ENCODE measurements around the gene FBN1.

GRCh38 chr15:48679952-48680351 lies 34.4 kb upstream of the FBN1 start:
- no peak for TF ChIP-seq EZH2 (IDR thresholded peaks at IDR 0.05)
- no peak for TF ChIP-seq POLR2AphosphoS5 (IDR thresholded peaks at IDR 0.05; ENCODE audit: borderline replicate concordance, low read depth, low read length)
